GM19193 (cell line): Measurements from ENCODE around the gene KCTD20.

Experiments
- POLR2A ChIP-seq: IDR thresholded peaks from 4 replicates; pipeline ENCODE4 v1.6.1; 2011; ENCODE audit not compliant: insufficient read depth, insufficient read length; ENCODE audit errors: extremely low read depth

Gene KCTD20

GRCh38 chr6:36479256-36479655, 36.5 kb downstream of the KCTD20 start:
- no peak for TF ChIP-seq POLR2A

GRCh38 chr6:36484736-36485135, 41.9 kb downstream of the KCTD20 start:
- TF ChIP-seq POLR2A = no peak

GRCh38 chr6:36487698-36488097, 44.9 kb downstream of the KCTD20 start:
- no peak for TF ChIP-seq POLR2A

- TF ChIP-seq POLR2A = no peak
These were observed 45.4 kb downstream of the KCTD20 start for GRCh38 chr6:36488221-36488620.

GRCh38 chr6:36489426-36489825, 46.6 kb downstream of the KCTD20 start:
- no peak for TF ChIP-seq POLR2A

- no peak for TF ChIP-seq POLR2A
These were observed 48.7 kb downstream of the KCTD20 start for GRCh38 chr6:36491378-36491965.

- TF ChIP-seq POLR2A = no peak
These were observed 49.3 kb downstream of the KCTD20 start for GRCh38 chr6:36492092-36492491.

- no peak for TF ChIP-seq POLR2A
These were observed 49.8 kb downstream of the KCTD20 start for GRCh38 chr6:36492621-36493020.

GRCh38 chr6:36493319-36493718, 50.5 kb downstream of the KCTD20 start:
- no peak for TF ChIP-seq POLR2A

GRCh38 chr6:36493859-36494258, 51.1 kb downstream of the KCTD20 start:
- no peak for TF ChIP-seq POLR2A

- TF ChIP-seq POLR2A = no peak
These were observed 52.3 kb downstream of the KCTD20 start for GRCh38 chr6:36495086-36495485.

GRCh38 chr6:36499918-36500317, 57.1 kb downstream of the KCTD20 start:
- TF ChIP-seq POLR2A = no peak

- TF ChIP-seq POLR2A = no peak
These were observed 58.9 kb downstream of the KCTD20 start for GRCh38 chr6:36501686-36502085.

- TF ChIP-seq POLR2A = no peak
These were observed 61.4 kb downstream of the KCTD20 start for GRCh38 chr6:36504181-36504580.

GRCh38 chr6:36504982-36505381, 62.2 kb downstream of the KCTD20 start:
- no peak for TF ChIP-seq POLR2A

GRCh38 chr6:36505744-36506534, 63.1 kb downstream of the KCTD20 start:
- no peak for TF ChIP-seq POLR2A

GRCh38 chr6:36506611-36507010, 63.8 kb downstream of the KCTD20 start:
- no peak for TF ChIP-seq POLR2A

- TF ChIP-seq POLR2A = no peak
These were observed 65.7 kb downstream of the KCTD20 start for GRCh38 chr6:36508532-36508931.

- no peak for TF ChIP-seq POLR2A
These were observed 67.6 kb downstream of the KCTD20 start for GRCh38 chr6:36510365-36510764.
